GM21515 (cell line): ENCODE data around the gene ECEL1.

Experiments
- ATAC-seq: cut with Tn5 transposase; IDR thresholded peaks from one replicate; pipeline ENCODE4 v1.9.1; 2021; ENCODE audit not compliant: unreplicated experiment

ECEL1 gene

DNA sequence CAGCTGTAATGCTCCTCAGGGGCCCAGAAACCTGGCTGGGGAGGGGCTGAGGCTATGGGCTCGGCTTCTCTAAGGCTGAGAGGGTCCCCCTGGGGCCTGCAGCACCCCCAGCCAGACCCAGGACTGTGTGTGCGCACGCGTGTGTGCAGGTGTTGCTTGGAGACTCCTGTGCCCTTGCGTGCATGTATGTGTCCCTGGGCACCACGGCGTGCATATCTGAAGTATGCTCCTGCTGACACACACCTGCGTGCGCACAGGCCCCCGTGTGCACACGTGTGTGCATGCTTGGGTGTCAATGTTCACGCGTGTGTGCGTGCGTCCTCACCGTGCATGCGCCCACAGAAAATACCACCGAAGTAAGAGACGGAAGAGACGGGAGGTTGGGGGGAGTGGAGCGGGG, 14.9 kb upstream of the ECEL1 start:
- no peak for ATAC-seq

- ATAC-seq = no peak
These were observed 14.3 kb upstream of the ECEL1 start for GRCh38 chr2:232501794-232502390.

DNA sequence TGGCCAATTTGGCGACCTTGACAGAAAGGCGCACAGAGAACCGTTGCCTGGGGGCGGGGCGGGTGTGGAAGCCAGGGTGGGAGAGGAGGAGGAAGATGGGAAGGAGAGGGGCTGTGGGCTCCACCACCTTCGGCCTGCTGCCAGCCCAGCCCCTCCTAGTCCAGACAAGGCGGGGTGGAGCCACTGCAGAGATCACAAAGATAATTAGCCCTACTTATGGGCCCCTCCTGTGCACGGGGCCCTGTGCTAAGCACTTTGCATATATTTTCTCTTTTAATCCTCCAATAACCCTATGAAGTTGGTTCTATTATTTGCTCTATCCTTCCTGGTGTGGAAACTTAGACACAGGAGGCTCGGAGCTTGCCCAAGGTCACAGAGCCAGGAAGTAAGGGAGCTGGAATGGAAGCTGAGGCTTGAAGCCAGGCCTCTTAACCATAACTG, 13.7 kb upstream of the ECEL1 start:
- ATAC-seq = no peak

DNA sequence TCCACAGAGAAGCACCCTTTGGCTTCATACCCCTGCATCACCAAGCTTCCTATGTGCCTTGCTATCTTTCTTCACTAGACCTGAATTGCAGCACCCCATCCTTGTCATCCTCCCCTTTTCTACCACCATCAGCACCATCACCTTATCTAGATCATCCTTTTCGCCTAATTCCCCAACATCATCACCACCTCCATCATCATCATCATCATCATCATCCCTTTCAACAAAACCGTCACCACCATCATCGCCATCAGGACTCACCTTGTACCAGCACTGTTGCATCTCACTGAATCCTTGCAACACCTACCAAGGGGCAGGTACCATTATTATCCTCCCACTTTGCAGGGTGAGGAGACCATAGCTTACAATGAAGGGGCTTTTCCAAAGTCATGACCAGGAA, 10.8 kb upstream of the ECEL1 start:
- ATAC-seq = no peak

DNA sequence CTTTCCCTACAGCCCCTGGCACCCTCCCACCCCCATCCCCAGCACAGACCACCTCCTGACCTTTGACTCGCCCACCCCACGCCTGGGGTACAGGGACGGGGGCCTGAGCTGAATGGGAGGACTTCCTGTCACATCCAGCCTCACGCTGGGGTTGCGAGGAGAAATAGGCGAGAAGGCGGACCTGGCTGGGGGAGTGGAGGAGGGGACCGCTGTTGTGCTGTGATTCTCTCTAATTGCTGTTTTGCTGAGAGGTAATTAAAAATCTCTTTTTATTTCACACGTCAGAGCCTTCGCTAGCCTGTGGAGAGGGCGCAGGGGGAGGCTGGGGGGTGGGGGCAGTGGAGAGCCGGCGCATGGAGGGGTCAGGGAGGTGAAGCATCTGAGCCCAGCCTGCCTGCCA, 9.7 kb upstream of the ECEL1 start:
- no peak for ATAC-seq

GRCh38 chr2:232496501-232497270, 9.1 kb upstream of the ECEL1 start:
- ATAC-seq = no peak

GRCh38 chr2:232495292-232495691, 7.7 kb upstream of the ECEL1 start:
- ATAC-seq = no peak

DNA sequence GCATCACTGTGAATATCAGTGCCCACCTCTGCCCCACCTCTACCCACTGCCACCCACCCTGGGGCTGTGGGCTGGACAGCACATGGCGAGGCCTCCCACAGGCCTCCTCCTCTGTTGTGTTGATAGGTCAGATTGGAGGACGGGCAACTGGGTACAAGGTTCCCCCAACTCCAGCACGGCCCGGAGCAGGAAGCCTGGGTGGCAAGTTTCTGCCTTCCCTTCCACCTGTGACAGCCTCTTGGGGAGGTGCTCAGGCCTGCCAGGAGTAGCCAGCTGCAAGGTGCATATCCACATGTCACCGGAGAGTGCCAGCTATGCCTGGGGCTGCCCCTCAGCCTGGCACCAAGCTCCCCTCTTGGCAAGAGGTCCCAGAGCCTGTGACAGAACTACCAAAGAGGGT, 6.9 kb upstream of the ECEL1 start:
- no peak for ATAC-seq

DNA sequence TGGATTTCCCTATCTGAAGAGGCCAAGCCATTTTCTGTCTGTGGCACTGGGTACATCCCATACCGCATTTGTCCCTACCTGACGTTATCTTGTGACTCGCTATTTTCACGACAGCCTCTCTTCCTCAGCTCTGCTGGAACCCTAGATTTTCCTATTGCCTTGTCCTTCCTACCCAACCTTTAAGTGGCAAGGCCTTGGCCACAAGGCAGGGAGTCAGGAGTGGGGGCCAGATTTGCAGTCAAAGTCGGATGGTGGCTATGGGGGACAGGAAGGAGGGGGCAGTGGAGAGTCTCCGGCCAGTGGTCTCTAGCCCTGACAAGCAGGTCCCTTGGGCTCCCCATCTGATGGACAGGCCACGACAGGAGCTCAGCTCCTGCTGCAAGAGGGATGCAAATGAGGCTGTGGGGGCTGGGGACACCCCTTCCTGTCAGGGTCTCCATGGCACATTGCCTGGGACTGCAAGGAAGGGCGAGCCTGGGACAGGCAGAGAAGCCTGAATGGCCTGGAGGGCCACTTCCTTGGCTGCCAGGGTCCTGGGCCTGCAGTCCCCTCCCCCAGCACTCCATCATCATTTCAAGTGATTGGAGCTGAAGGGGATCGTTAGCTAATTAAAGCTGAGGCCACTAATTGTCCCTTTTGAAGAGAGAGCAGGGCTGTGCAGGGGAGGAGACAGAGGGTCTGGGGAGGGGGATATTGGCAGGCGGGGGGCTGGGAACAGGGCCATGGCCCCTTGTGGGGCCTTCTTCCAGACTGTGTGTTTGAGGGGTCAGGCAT, 6.3 kb upstream of the ECEL1 start:
- no peak for ATAC-seq

DNA sequence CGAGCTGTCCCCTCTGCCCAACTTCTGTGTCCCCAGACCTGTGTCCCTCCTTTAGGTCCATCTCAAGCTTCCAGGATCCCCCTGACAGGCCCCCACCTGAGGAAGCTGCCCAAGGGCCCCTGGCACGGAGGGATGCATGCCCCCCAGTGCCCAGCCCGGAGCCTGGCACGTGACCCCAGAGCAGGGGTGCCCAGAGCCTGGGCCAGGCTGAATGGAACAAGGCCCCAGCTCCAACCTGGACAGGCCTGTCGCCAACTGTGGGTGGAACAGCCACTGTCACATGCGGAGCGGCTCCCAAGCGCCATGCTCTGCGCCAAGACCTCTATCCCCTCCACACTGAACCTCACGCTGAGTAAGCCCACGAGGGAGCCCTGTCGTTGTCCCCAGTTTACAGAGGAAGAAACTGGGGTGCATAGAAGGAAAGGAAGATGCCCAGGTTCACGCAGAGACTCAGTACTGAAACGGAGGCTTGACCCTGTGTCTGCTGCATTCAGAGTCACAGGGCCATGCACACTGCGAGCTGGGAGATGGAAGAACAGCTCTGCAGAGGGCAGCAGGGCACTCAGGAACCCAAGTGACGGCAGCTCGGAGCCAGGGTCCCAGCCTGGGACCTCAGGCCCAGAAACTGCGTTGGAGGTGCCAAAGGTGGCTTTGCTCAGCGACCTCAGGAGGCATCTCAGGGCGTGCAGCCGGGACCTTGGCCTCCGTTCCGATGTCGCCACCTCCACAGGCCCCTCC, 5.5 kb upstream of the ECEL1 start:
- ATAC-seq = no peak

DNA sequence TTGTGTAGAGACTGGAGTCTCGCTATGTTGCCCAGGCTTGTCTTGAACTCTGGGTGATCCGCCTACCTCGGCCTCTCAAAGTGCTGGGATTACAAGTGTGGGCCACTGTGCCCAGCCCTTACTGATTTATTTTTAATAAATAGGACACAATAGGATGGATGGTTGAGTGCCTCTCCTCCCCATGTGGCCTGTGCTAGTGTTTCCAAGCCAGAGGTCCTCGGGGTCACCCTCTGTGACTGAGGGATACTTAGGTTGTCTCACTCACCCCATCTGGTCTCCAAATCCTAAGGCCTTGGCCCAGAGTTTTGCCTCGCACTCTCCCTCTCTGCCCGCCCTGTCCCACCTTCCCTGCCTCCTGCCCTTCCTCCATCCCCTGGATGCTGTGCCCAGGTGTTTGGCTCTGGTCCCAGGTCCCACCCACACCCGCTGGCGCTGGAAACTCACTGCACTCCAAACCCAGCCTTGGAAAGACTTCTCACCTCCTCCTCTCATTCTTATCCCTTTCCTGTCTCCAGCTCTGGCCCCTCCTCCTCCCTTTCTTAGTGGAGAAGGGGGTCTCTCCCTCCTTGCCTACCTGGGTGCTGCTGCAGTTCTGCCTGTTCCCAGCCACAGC, 4.7 kb upstream of the ECEL1 start:
- no peak for ATAC-seq

DNA sequence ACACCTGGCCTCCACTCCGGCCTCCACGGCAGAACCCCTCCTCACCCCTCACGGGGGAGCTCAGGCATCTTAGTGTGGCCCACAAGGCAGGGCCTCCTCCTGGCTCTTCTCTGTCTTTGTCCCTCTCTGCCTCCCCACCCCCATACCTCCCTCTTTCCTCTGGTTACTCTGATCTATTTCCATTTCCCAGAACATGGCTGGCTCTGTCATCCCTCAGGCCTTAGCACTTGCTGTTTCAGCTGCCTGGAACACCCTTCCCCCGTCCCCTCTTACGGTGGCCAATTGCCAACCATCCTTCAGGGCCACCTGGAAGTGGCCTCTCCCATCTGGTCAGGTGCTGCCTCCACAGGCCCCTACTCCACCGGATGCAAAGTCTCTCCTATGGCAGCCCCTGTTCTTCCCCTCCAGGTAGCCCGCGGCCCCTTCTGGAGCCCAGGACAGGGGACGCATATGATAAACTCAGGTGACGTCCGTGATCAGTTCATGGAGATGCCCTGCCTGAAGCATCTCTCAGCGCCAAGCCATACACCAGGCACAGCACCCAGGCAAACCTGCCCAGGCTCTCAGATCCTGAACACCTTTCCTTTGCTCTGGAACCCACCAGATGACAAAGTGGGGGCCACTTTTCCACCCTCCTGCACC, 3.6 kb upstream of the ECEL1 start:
- ATAC-seq = no peak

DNA sequence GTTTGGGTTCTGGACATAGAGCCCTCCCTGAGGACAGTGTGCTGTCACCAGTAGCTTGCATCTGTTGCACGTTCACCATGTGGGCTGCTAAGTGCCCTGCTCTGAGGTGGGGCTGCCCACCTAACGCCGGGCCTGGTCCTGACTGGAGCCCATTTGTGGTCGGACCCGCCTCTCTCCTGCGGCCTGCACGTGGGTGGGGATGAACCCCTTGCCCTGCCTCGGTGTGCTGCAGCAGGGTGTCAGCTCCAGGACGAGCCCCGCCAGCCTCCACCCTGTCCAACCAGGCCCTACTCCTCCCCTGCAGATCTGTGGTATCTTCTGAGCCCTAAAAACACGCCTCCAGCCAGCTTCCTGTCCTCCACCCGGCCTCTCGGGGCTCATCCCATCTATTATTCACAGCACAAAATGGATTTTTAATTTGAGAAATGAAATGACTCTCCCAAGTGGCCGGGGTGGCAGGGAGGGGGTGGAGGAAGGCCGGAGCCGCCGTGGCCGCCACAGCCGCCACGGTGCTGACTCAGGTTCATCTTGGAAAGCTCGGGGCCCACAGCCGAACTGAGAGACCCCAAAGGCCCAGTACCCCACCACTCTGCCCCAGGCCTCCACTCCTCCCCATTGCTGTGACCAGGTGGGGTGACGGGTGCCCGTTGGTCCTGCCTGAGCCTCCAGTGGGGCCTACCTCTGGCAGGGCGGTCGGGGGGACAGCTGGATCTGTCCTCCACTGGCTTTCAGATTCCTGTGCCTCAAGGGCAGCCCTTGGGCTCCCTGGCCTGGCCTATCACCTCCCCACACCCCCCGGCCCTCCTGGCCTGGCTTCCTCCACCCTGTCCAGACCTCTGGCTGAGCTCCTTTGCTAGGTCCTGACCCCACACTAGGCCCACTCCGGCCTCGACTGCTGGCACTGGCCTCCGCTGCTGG, 2.8 kb upstream of the ECEL1 start:
- ATAC-seq = no peak

DNA sequence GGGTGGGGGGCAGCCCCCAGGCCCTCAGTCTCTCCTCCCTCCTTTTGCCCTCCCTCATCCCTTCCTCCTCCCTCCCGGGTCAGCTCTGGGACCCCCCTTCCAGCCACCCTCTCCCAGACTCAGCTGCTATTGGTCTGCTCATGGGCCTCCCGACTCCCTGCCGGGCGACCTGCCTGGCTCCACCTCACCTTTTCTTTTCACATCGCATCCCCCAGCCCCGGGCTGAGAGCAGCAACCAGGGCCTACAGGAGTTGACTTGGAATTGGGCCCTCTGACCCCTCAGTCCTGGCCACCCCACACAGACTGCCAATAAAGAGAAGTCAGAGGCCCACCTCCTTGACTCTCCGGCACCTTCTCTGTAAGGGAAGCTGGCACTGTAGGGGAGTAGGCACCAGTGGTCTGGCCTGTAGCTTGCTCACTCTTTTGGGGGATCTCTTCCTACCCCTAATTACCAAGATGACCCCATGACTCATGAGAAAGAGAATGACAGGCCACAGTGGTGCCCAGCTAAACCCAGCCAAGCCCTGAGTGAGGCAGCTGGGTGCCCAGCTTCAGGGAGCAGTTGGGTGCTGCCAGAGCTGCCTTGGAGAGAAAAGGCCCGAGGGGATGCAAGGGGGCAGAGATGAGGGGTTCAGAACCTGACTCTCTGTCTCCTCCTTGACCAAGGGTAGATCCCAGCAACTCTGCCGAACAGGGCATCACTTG, 2.0 kb upstream of the ECEL1 start:
- ATAC-seq = no peak

DNA sequence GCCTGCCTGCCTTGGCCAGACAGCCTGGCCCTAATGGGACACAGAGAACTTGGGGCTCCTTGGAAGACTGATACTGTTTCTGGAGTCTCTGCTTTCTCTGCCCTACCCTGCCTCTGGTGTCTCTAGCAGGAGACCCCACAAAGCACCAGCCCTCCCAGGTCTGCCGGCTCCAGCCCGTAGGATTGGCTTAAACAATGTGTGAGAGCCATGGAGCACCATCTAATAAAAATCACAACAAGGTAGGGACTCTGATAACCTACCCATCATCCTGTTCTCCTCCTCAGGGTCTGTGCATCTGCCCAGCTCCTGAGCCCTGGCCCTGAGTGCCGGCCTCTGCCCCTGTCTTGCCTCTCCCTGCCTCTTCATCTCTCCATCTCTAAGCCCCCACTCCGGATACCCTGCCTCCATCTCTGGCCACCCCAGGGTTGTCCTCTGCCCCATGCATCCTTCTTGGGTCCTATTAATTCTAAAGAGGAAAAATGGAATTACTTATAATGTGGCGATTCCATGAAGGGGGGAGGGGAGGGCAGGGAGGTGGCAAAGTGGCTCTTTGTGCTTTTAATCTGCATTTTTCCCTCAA, 1.2 kb upstream of the ECEL1 start:
- no peak for ATAC-seq

DNA sequence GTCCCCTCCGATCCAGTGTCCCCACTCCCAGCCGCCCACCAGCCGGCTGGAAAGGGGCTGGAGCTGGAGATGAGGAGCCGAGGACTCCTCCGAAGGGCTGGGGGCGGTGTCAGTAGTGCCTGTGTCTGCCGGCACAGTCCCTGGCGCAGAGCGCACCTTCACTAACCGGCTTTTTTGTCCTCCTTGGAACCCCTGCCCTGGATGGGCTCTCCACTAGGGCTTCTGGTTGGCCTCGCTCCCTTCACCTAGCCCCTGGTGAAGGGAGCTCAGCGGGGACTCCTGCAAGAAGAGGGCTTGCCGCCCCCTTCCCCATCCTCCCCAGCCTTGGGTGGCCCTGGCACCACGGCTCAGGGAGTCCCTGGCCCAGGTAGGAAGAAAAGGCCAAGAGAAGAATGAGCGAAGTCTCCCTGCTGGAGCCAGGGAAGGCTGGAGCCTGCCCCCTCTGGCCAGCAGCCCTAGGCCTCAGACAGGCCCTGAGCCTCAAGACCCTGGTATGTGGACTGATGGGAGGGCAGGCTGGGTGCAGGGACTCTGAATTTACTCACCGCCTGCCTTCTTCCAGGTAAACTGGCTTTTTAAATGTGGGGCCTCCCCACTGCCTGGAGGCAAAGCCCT, 570 bp upstream of the ECEL1 start:
- no peak for ATAC-seq

GRCh38 chr2:232486558-232487384, 863 bp downstream of the ECEL1 start:
- ATAC-seq = no peak
